ENCODE results near the gene SCEL. TPM values are rescaled to one million over a fixed set of nuclear protein-coding genes. Genes with fewer than 3 reads are reported as not detected.

Gene SCEL
- not detected in 2 replicates for total RNA-seq

GRCh38 chr13:77535448-77535847 lies at the start of gene SCEL:
Gene SCEL, plus strand, starts transcription at chr13:77535706. Its CDS starts 20,170 bp downstream, at chr13:77555876.
- H3K4me1 Mint-ChIP-seq (ENCODE audit: low read depth): no peaks in the 10 kb centered on the region

GRCh38 chr13:77489566-77490337 lies 45.8 kb upstream of the SCEL start:
- no peak for DNase-seq (ENCODE audit: low spot score)
- H3K27me3 Mint-ChIP-seq (ENCODE audit: insufficient read depth): peaks cover 6% of the 10 kb centered on the region
- no peaks in the 10 kb centered on the region for H3K4me1 Mint-ChIP-seq (ENCODE audit: low read depth)
- intact Hi-C loops (cut with micrococcal nuclease): loop anchor here (5.0 kb wide), 1 partner anchor 263 kb away; no protein-coding TSS in a partner anchor
- H3K27ac Mint-ChIP-seq: no peak overlapping the region
- no peaks in the 10 kb centered on the region for H3K36me3 Mint-ChIP-seq (ENCODE audit: low read depth)
- H3K4me3 Mint-ChIP-seq: no peak overlapping the region
- H3K9me3 Mint-ChIP-seq: no peaks in the 10 kb centered on the region

More at GRCh38 chr13:77535448-77535847, at the start of gene SCEL:
- no peak for DNase-seq (ENCODE audit: low spot score)
- H3K27ac Mint-ChIP-seq: no peak within 1 kb of the TSS
- peaks cover 10% of the 10 kb centered on the region for H3K27me3 Mint-ChIP-seq (ENCODE audit: insufficient read depth)
- H3K4me3 Mint-ChIP-seq: no peak within 1 kb of the TSS
- no peaks in the 10 kb centered on the region for H3K9me3 Mint-ChIP-seq
- intact Hi-C loops (cut with micrococcal nuclease): no loop called here
- no peaks in the 10 kb centered on the region for H3K36me3 Mint-ChIP-seq (ENCODE audit: low read depth)

- no peaks in the 10 kb centered on the region for H3K36me3 Mint-ChIP-seq (ENCODE audit: low read depth)
- peaks cover 6% of the 10 kb centered on the region for H3K27me3 Mint-ChIP-seq (ENCODE audit: insufficient read depth)
- H3K4me1 Mint-ChIP-seq (ENCODE audit: low read depth): no peaks in the 10 kb centered on the region
- no peak overlapping the region for H3K27ac Mint-ChIP-seq
- no peak overlapping the region for H3K4me3 Mint-ChIP-seq
- intact Hi-C loops (cut with micrococcal nuclease): loop anchor here (1.0 to 5.0 kb wide), 2 partner anchors 72 to 259 kb away; no protein-coding TSS in a partner anchor
- no peak for DNase-seq (ENCODE audit: low spot score)
- H3K9me3 Mint-ChIP-seq: no peaks in the 10 kb centered on the region
These were observed 42.5 kb upstream of the SCEL start for GRCh38 chr13:77492982-77493381.

GRCh38 chr13:77494226-77494625 lies 41.3 kb upstream of the SCEL start:
- intact Hi-C loops (cut with micrococcal nuclease): loop anchor here (5.0 kb wide), 1 partner anchor 258 kb away; no protein-coding TSS in a partner anchor
- no peaks in the 10 kb centered on the region for H3K36me3 Mint-ChIP-seq (ENCODE audit: low read depth)
- H3K9me3 Mint-ChIP-seq: no peaks in the 10 kb centered on the region
- H3K27ac Mint-ChIP-seq: no peak overlapping the region
- H3K4me3 Mint-ChIP-seq: no peak overlapping the region
- H3K4me1 Mint-ChIP-seq (ENCODE audit: low read depth): no peaks in the 10 kb centered on the region
- peaks cover 6% of the 10 kb centered on the region for H3K27me3 Mint-ChIP-seq (ENCODE audit: insufficient read depth)
- no peak for DNase-seq (ENCODE audit: low spot score)

GRCh38 chr13:77497350-77497749 lies 38.2 kb upstream of the SCEL start:
- H3K9me3 Mint-ChIP-seq: no peaks in the 10 kb centered on the region
- DNase-seq (ENCODE audit: low spot score): no peak
- H3K36me3 Mint-ChIP-seq (ENCODE audit: low read depth): no peaks in the 10 kb centered on the region
- no peaks in the 10 kb centered on the region for H3K4me1 Mint-ChIP-seq (ENCODE audit: low read depth)
- no peaks in the 10 kb centered on the region for H3K27me3 Mint-ChIP-seq (ENCODE audit: insufficient read depth)
- no peak overlapping the region for H3K27ac Mint-ChIP-seq
- no peak overlapping the region for H3K4me3 Mint-ChIP-seq
- intact Hi-C loops (cut with micrococcal nuclease): no loop called here

GRCh38 chr13:77497835-77498234 lies 37.7 kb upstream of the SCEL start:
- DNase-seq (ENCODE audit: low spot score): no peak
- H3K4me3 Mint-ChIP-seq: no peak overlapping the region
- H3K36me3 Mint-ChIP-seq (ENCODE audit: low read depth): no peaks in the 10 kb centered on the region
- intact Hi-C loops (cut with micrococcal nuclease): no loop called here
- H3K9me3 Mint-ChIP-seq: no peaks in the 10 kb centered on the region
- no peaks in the 10 kb centered on the region for H3K27me3 Mint-ChIP-seq (ENCODE audit: insufficient read depth)
- no peak overlapping the region for H3K27ac Mint-ChIP-seq
- no peaks in the 10 kb centered on the region for H3K4me1 Mint-ChIP-seq (ENCODE audit: low read depth)

- no peak for DNase-seq (ENCODE audit: low spot score)
- Mint-ChIP-seq H3K4me3 (no peak overlapping the region), H3K9me3 (no peaks in the 10 kb centered on the region), H3K36me3 (ENCODE audit: low read depth) (no peaks in the 10 kb centered on the region), H3K27ac (no peak overlapping the region), H3K4me1 (ENCODE audit: low read depth) (no peaks in the 10 kb centered on the region), H3K27me3 (ENCODE audit: insufficient read depth) (no peaks in the 10 kb centered on the region)
- intact Hi-C loops (cut with micrococcal nuclease): no loop called here
These were observed 33.3 kb upstream of the SCEL start for GRCh38 chr13:77502104-77502720.

- Mint-ChIP-seq H3K4me3 (no peak overlapping the region), H3K4me1 (ENCODE audit: low read depth) (peaks cover 8% of the 10 kb centered on the region), H3K36me3 (ENCODE audit: low read depth) (no peaks in the 10 kb centered on the region), H3K9me3 (no peaks in the 10 kb centered on the region), H3K27ac (no peak overlapping the region), H3K27me3 (ENCODE audit: insufficient read depth) (no peaks in the 10 kb centered on the region)
- intact Hi-C loops (cut with micrococcal nuclease): no loop called here
- DNase-seq (ENCODE audit: low spot score): no peak
These were observed 32.1 kb upstream of the SCEL start for GRCh38 chr13:77503398-77503797.

- H3K4me3 Mint-ChIP-seq: no peak overlapping the region
- no peaks in the 10 kb centered on the region for H3K36me3 Mint-ChIP-seq (ENCODE audit: low read depth)
- H3K27me3 Mint-ChIP-seq (ENCODE audit: insufficient read depth): no peaks in the 10 kb centered on the region
- intact Hi-C loops (cut with micrococcal nuclease): no loop called here
- H3K27ac Mint-ChIP-seq: no peak overlapping the region
- peaks cover 22% of the 10 kb centered on the region for H3K4me1 Mint-ChIP-seq (ENCODE audit: low read depth)
- H3K9me3 Mint-ChIP-seq: no peaks in the 10 kb centered on the region
- DNase-seq (ENCODE audit: low spot score): no peak
These were observed 28.6 kb upstream of the SCEL start for GRCh38 chr13:77506874-77507273.

- Mint-ChIP-seq H3K4me1 (ENCODE audit: low read depth) (peaks cover 22% of the 10 kb centered on the region), H3K9me3 (no peaks in the 10 kb centered on the region), H3K27ac (no peak overlapping the region), H3K4me3 (no peak overlapping the region), H3K36me3 (ENCODE audit: low read depth) (no peaks in the 10 kb centered on the region), H3K27me3 (ENCODE audit: insufficient read depth) (no peaks in the 10 kb centered on the region)
- intact Hi-C loops (cut with micrococcal nuclease): no loop called here
- no peak for DNase-seq (ENCODE audit: low spot score)
These were observed 27.4 kb upstream of the SCEL start for GRCh38 chr13:77507931-77508776.

- DNase-seq (ENCODE audit: low spot score): no peak
- Mint-ChIP-seq H3K4me1 (ENCODE audit: low read depth) (peaks cover 22% of the 10 kb centered on the region), H3K36me3 (ENCODE audit: low read depth) (no peaks in the 10 kb centered on the region), H3K27me3 (ENCODE audit: insufficient read depth) (no peaks in the 10 kb centered on the region), H3K9me3 (no peaks in the 10 kb centered on the region), H3K27ac (no peak overlapping the region), H3K4me3 (no peak overlapping the region)
- intact Hi-C loops (cut with micrococcal nuclease): no loop called here
These were observed 26.4 kb upstream of the SCEL start for GRCh38 chr13:77508959-77509620.

- intact Hi-C loops (cut with micrococcal nuclease): no loop called here
- H3K4me1 Mint-ChIP-seq (ENCODE audit: low read depth): peaks cover 22% of the 10 kb centered on the region
- no peak overlapping the region for H3K27ac Mint-ChIP-seq
- H3K9me3 Mint-ChIP-seq: no peaks in the 10 kb centered on the region
- H3K36me3 Mint-ChIP-seq (ENCODE audit: low read depth): no peaks in the 10 kb centered on the region
- H3K4me3 Mint-ChIP-seq: no peak overlapping the region
- DNase-seq (ENCODE audit: low spot score): no peak
- H3K27me3 Mint-ChIP-seq (ENCODE audit: insufficient read depth): no peaks in the 10 kb centered on the region
These were observed 25.4 kb upstream of the SCEL start for GRCh38 chr13:77510156-77510555.

Measured in activated T-helper 1 cell treated with anti-CD3 and anti-CD28 coated beads, Interleukin-12 subunit alpha, Interleukin-12 subunit beta, Interleukin-2, Interleukin-4 antibody, amounts not matched to agents 30 ng/mL and 10 ng/mL and 1 ng/mL, durations not matched to agents 14 hours and 24 hours and 36 hours (primary cell).